ENCODE results near the gene LTBR.
"Not testable (repeated sequence)": the region's sequence is repeated elsewhere in the genome, so short reads cannot be mapped to it uniquely, and the experiment has no call there.

LTBR gene

GRCh38 chr12:6386491-6386890 lies 2.5 kb downstream of the LTBR start:
- no peak for DNase-seq

DNA sequence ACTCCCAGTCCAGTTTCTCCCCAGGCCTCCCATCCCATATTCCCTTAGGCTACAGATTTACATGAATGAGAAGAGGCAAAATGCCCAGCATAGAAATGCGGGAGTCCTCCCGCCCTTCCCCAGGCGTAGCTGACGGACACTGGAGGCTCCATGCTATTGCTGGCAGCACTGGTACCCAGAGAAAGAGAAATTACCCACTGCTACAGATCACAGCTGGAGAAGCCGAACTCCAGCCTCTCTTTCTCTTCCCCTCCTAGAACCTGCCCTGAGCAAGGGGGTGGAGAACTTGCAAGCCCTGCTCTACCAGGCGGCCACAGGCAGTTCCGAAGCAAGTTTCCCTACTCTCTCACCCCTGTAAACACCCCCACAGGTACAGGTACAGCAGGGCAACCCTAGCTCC lies 3.6 kb downstream of the LTBR start:
- DNase-seq: no peak

GRCh38 chr12:6390084-6390799 lies 6.3 kb downstream of the LTBR start:
- DNase-seq: no peak

DNA sequence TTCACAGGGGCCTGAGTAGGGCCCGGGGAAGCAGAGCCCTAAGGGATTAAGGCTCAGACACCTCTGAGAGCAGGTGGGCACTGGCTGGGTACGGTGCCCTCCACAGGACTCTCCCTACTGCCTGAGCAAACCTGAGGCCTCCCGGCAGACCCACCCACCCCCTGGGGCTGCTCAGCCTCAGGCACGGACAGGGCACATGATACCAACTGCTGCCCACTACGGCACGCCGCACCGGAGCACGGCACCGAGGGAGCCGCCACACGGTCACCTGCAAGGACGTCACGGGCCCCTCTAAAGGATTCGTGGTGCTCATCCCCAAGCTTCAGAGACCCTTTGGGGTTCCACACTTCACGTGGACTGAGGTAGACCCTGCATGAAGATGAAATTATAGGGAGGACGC lies 7.1 kb downstream of the LTBR start:
- no peak for DNase-seq

DNA sequence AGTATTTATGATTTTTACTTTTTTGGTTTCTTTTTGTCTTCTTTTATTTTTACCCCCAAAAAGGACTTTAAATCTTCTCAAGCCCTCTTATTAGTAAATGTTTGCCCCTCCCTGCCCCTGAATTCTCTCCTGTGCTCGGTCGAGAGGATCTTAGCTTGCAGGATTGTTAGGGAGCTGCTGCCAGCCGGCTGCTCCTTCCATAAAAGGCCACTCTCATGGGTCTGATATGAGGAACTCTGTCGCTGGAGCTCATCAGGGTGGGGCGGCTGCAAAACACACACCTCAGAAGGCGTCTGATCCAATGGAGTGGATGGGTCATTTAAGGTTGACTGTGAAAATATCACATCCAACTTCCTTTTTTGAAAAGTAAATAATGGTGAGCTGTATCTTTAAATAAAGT lies 8.5 kb downstream of the LTBR start:
- DNase-seq: no peak

DNA sequence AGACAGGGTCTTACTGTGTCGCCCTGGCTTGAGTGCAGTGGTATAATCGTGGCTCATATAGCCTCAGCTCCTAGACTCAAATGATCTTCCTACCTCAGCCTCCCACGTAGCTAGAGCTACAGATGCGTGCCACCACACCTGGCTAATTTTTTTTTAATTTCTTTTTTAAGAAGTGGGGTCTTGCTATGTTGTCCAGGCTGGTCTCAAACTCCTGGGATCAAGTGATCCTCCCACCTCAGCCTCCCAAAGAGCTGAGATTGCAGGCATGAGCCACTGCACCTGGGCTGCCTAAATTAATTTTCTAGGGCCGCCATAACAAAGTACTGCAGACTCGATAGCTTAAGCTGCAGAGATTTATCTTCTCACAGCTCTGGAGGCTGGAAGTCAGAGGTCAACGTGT lies 9.1 kb downstream of the LTBR start:
- no peak for DNase-seq

DNA sequence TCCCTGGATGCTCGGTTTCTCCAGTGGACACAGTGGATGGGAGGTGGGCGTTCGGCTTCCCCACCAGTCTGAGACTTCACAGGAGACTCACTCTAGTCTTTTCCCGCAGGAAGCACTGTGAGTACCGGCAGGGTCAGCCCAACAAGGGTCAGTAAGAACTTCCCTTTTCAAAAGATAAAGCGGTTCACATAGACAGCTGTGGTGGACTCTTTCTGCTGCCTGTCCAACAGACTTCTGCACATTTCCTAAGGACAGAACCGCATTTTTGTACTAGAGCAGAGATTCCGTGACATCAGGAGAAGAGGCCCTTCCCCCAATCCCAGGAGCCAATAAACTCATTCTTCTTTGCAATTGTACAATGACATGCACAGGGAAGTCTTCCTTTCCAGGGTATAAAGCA lies 10.4 kb downstream of the LTBR start:
- DNase-seq: no peak

- no peak for DNase-seq
Measured at GRCh38 chr12:6396031-6396430, 12.1 kb downstream of the LTBR start.

DNA sequence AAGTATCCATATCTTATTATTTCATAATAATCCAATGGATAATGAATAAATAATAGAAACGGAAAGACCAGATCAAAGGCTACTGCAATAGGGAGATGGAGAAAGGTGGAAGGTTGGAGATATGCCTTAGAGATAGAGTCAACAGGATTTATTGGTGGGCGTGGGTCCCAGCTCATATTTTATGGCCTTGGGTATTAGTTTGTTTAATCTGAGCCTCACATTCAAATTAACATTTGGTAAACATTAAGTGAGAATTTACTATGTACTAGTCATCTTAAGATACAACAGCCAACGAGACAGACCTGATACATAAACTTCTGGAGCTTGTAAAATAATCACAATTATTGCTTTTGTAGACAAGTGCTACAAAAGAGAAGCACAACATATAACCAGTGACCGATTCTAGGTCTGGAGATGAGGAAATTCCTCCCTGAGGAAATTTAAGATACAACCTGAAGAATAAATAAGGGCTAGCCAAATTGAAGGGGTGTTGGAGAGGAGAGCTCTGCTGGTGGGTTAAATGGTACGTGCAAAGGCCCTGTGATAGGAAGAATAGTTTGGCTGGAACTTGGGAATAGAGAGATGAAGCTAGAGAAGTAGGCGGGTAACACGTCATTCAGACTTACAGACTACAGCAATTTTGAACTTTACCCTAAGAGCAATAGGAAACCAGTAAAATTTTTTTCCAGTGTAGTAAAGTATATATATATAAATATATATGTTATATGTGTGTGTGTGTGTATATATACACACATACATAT lies 16.1 kb downstream of the LTBR start:
- no peak for DNase-seq

DNA sequence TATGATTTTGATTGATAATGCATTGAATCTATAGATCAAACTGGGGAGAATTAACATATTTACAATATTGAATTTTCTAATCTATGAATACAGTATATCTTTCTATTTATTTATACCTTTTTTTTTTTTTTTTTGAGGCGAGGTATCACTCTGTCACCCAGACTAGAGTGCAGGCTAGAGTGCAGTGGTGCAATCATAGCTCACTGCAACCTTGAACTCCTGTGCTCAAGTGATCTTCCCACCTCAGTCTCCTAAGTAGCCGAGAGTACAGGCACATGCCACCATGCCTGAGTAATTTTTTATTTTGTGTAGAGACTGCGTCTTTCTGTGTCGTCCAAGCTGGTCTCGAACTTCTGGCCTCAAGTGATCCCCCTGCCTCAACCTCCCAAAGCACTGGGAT lies 20.4 kb downstream of the LTBR start:
- no peak for DNase-seq

DNA sequence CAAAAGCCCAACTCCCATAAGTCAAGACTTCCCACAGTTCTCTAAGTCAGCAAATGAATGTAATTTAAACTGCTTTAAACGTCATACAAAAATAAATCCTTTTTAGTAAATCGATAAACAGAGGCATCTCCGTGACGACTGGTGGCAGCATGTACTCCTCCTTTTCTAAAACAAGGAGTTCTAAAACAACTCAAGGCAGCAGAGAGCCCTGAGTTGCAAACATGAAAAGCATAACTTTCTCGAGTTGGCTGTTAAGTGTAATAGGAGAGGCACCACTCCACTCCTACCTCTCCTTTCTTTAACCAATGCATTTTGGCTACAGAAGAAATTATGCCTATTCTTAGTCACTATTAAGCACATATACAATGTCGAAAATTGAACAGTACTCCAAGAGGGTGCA lies 22.0 kb downstream of the LTBR start:
- no peak for DNase-seq

- DNase-seq: no peak
Measured at GRCh38 chr12:6407236-6407954, 23.4 kb downstream of the LTBR start.

DNA sequence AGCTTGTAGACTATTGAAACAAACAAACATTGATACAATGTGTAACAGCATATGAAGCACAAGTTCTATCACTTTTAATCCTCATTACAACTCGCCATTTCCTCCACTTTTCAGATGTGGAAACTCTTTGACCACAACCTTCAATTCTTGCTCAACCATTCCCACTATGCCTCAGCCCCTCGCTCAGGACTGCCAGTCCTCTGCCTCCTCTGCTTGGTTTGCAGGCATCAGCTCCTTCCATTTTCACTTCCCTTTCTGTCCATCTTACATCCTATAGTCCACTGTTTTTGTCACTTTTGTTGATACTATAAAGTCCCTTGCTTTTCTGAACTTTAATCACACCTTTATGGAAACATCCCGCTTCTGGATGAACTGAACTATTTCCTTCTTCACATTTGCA lies 32.6 kb downstream of the LTBR start:
- peak; percentile 5 to 16 for DNase-seq

DNA sequence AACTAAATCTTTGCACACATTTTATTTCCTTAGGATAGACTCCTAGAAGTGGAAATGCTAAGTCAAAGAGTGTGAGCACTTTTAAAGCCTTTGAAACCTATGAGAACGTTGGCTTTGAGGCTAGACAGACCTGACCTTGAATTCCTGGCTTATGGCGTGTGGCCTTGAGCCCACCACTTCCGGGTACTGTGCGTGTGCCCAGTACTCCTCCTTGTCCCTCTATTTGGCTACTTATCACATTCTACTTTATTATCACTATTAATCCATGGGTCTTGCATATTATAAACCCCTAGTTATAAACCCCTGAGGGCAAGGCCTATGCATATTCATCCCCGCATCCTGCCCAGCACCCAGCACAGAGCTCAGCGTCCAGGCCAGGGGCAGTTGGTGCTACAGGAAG lies 34.8 kb downstream of the LTBR start:
- DNase-seq: no peak

DNA sequence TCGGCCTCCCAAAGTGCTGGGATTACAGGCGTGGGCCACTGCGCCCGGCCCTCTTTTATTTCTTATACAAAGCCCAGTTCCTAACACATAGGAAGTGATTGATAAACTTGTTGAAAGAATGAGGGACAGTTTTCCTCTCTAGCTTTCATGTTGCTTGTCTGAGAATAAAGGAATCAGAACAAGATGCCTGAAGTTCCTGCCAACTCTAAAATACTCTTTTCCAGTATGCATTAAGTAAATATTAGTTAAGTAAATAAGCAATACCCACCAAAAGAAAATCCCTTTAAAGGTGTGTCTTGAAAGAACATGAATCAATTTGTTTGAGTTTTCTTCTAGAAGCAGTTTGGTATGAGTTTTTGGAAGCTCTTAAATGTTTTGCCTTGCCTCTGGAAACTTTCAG lies 36.4 kb downstream of the LTBR start:
- no peak for DNase-seq

DNA sequence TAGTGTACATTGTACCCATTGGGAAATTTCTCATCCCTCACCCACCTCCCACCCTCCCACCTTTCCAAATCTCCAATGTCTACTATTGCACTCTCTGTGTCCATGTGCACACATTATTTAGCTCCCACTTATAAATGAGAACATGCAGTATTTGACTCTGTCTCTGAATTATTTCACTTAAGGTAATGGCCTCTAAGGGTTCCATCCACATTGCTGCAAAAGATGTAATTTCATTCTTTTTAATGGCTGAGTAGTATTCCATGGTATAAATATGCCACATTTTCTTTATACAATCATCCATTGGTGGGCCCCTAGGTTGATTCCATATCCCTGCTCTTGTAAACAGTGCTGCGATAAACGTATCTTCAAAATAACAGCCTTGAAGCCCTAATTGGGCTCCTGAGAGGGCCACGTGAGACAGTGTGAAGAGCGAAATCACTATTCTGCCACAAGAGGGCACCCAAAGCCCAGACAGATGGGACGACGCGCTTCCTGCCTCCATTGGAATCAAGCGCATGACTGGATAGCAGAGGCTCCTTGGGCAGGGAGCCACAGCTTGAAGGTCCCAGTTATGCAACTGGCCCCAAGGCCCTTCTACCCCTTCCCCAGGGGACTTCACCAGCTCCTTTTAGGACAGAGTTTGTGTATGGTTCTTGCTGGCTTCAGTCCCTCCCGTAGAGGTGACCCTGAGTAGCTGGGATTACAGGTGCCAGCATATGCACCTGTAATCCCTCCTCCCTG lies 39.5 kb downstream of the LTBR start:
- DNase-seq: peak; percentile 71 to 74

GRCh38 chr12:6424008-6424347 lies 40.0 kb downstream of the LTBR start:
- DNase-seq: no peak

DNA sequence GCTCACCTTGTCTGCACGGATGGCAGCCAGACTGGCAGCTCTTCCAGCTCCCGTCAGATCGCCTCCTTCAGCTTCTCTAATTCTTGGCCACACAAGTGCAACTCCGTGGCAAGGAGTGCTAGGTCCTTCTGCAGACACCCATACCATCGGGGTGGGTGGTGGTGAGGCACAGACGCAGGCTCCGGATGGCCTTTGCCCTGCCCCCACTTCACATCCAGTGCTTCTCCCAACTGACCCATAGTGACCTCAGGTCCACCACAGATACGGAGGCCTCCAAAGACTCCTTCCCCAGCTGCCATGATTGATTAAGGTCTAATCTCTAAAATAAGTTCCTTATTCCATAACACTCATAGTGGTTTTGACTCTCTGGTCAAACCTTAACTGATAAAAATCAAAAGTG lies 40.9 kb downstream of the LTBR start:
- DNase-seq: no peak

DNA sequence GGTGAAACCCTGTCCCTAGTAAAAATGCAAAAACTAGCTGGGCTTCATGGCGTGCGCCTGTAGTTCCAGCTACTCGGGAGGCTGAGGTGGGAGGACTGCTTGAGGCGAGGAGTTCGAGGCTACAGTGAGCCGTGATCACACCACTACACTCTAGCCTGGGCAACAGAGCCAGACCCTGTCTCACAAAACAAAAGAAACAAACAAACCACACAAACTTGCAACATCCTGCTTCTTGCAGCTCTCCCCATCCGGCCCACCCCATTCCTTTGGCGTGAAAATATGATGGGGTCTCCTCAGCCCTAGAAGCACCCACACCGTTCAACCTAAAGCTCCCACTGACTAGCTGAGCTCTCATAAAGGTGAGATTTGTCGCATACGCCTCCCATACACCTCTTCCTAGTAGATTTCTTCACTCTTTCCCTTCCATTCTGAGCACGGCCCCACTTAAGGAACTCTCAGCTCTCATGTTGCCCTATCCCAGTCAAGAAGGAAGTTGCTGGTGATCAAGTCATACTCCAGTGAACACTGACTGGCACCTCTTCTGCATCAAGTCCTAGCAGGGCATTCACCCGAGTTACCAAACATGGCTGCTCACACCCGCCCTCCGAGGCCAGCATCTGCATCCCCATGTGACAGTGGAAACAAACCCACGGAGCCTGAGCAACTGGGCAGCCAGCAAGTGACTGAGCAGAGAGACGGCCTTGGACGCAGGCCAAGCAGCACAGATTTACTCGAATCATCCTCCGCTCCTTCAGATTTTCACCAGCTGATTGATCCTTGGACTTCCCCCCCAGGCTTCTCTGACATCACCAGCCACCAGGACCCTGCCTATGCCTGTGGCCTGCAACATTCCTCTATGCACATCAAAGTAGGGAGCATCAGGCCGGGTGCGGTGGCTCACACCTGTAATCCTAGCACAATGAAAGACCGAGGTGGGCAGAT lies 41.9 kb downstream of the LTBR start:
- no peak for DNase-seq

DNA sequence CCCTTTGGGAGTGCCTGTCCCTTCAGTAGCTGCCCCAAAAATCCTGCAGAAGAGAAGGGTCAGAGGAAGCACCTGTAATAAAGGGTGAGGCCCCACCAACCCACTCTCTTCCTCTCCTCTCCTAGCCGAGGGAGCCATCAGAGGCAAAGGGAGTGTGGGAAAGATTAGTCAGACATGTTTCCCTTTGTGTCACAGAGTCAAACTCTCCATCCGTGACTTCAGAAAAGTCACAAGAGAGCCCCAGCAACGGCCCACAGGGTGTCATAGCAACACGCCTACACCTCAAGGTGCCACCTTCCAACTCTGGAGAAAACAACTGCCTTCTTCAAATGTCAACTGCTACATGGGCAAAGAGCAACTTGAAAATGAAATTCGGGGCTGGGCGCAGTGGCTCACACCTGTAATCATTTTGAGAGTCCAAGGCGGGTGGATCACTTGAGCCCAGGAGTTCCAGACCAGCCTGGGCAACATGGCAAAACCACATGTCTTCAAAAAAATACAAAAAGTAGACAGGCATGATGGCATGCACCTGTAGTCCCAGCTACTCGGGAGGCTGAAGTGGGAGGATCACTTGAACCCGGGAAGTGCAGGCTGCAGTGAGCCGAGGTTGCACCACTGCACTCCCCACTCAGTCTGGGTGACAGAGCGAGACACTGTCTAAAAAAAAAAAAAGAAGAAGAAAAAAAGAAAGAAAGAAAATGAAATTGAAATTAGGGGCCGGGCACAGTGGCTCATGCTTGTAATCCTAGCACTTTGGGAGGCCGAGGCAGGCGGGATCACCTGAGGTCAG lies 43.1 kb downstream of the LTBR start:
- DNase-seq: no peak

DNA sequence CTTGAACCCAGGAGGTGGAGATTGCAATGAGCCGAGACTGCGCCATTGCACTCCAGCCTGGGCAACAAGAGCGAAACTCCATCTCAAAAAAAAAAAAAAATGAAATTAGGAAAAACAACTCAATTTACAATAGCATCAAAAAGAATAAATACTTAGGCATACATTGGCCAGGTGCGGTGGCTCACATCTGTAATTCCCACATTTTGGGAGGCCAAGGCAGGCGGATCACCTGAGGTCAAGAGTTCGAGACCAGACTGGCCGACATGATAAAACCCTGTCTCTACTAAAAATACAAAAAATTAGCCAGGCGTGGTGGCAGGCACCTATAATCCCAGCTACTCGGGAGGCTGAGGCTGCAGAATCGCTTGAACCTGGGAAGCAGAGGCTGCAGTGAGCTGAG lies 43.8 kb downstream of the LTBR start:
- not testable (repeated sequence) for DNase-seq

Data from Kasumi-1 (cell line).